ENCODE results near the gene RNF212. TPM values are rescaled to one million over a fixed set of nuclear protein-coding genes. Genes with fewer than 3 reads are reported as not detected.

Gene RNF212
- total RNA-seq, 3 donors from 2014 or later (not counting 1 experiment from before 2014, with no cell fraction given), result 1.0 to 2.0 (median 1.7) TPM

DNA sequence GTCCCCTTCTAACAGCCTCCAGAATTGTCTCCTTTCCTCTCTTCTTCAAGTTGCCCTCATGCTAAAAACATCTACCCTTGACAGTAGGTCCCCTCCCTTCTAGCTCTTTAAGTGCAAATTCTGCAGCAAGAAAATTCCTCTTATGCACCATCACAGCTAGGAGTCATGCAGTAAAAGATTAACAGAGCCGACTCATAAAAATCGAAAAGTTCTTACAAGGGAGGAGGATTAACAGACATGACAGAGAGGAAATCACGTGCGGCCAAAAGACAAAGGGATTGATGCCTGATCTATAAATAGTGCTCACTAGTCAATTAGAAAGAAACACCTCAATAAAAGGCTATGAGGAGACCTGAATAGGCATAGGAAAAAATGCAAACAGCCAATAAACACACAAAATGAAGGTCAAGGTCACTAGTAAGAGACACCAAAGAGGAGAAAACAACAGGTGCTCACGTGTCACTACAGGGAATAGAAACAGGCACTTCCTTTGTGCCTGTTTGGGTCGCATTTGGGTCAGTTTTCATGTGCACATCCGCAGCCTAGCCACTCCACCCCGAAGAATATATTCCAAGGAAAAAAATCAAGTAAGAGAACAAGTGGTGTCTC, 3.4 kb downstream of the RNF212 start:
- 77% methylated on average over 6 of the region's 8 CpGs for WGBS (ENCODE audit: insufficient coverage)
- no peaks in the 10 kb centered on the region for H3K9me3 ChIP-seq (ENCODE audit: control insufficient read depth, insufficient read depth, low read length)
- intact Hi-C loops (cut with micrococcal nuclease), result no loop called here
- no peak overlapping the region for H3K4me3 ChIP-seq (ENCODE audit: low read length)
- no peak for ATAC-seq
- H3K36me3 Mint-ChIP-seq, result no peaks in the 10 kb centered on the region
- no peak for DNase-seq
- no peaks in the 10 kb centered on the region for H3K9me3 Mint-ChIP-seq
- H3K27ac Mint-ChIP-seq, result no peak overlapping the region
- H3K4me1 Mint-ChIP-seq, result no peaks in the 10 kb centered on the region
- TF ChIP-seq, protein P1, sequence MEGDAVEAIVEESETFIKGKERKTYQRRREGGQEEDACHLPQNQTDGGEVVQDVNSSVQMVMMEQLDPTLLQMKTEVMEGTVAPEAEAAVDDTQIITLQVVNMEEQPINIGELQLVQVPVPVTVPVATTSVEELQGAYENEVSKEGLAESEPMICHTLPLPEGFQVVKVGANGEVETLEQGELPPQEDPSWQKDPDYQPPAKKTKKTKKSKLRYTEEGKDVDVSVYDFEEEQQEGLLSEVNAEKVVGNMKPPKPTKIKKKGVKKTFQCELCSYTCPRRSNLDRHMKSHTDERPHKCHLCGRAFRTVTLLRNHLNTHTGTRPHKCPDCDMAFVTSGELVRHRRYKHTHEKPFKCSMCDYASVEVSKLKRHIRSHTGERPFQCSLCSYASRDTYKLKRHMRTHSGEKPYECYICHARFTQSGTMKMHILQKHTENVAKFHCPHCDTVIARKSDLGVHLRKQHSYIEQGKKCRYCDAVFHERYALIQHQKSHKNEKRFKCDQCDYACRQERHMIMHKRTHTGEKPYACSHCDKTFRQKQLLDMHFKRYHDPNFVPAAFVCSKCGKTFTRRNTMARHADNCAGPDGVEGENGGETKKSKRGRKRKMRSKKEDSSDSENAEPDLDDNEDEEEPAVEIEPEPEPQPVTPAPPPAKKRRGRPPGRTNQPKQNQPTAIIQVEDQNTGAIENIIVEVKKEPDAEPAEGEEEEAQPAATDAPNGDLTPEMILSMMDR (IDR thresholded peaks at IDR 0.05), result no peak
- no peaks in the 10 kb centered on the region for H3K36me3 ChIP-seq (ENCODE audit: control insufficient read depth, insufficient read depth, low read length)
- H3K4me1 ChIP-seq (ENCODE audit: control insufficient read depth, insufficient read depth, low read length), result peaks cover 4% of the 10 kb centered on the region
- no peaks in the 10 kb centered on the region for H3K27me3 ChIP-seq (ENCODE audit: control insufficient read depth, insufficient read depth, low read length)
- H3K4me3 Mint-ChIP-seq, result no peak overlapping the region
- H3K27me3 Mint-ChIP-seq (ENCODE audit: low read depth in 2 of 2), result peaks cover 20 to 23% of the 10 kb centered on the region in 2 donors
- H3K27ac ChIP-seq (ENCODE audit: low read length), result no peak overlapping the region

DNA sequence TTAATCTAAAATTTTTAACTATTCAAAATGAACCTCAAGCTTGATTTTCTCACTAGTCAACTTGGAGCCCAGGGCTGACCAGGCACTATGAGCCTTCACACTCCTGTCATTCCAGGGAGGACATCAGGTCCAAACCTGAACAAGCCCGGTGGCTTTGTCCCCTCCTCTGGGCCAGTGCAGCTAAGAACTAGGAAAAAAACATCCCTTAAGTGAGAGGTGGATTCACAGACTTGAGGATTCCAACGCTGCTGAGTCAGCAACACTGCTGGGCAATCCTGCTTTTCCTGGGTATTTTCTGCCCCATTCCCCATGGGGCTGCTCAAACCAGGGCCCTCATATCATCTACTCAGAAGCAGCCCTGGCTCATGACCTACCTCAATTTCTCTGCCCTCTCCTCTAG, 4.0 kb downstream of the RNF212 start:
- intact Hi-C loops (cut with micrococcal nuclease), result no loop called here

GRCh38 chr4:1105662-1106061, 7.7 kb downstream of the RNF212 start:
- H3K27ac Mint-ChIP-seq, result no peak overlapping the region
- intact Hi-C loops (cut with micrococcal nuclease), result no loop called here
- DNase-seq (no peak), ATAC-seq (no peak)
- H3K4me3 Mint-ChIP-seq, result no peak overlapping the region
- Histone ChIP-seq H3K9me3 (ENCODE audit: control insufficient read depth, insufficient read depth, low read length) (no peaks in the 10 kb centered on the region), H3K27me3 (ENCODE audit: control insufficient read depth, insufficient read depth, low read length) (no peaks in the 10 kb centered on the region), H3K27ac (ENCODE audit: low read length) (no peak overlapping the region), H3K4me3 (ENCODE audit: low read length) (no peak overlapping the region), H3K36me3 (ENCODE audit: control insufficient read depth, insufficient read depth, low read length) (no peaks in the 10 kb centered on the region), H3K4me1 (ENCODE audit: control insufficient read depth, insufficient read depth, low read length) (no peaks in the 10 kb centered on the region)
- no peaks in the 10 kb centered on the region for H3K9me3 Mint-ChIP-seq
- H3K36me3 Mint-ChIP-seq, result no peaks in the 10 kb centered on the region
- TF ChIP-seq, protein P1 (IDR thresholded peaks at IDR 0.05), result no peak
- WGBS (ENCODE audit: insufficient coverage), result 87% methylated on average over 10 of the region's 10 CpGs
- no peaks in the 10 kb centered on the region for H3K4me1 Mint-ChIP-seq
- peaks cover 8 to 12% of the 10 kb centered on the region in 2 donors for H3K27me3 Mint-ChIP-seq (ENCODE audit: low read depth in 2 of 2)

More for the DNA sequence above, 4.0 kb downstream of the RNF212 start:
- TF ChIP-seq, protein P1 (IDR thresholded peaks at IDR 0.05), result no peak
- H3K27me3 ChIP-seq (ENCODE audit: control insufficient read depth, insufficient read depth, low read length), result no peaks in the 10 kb centered on the region
- peaks cover 3% of the 10 kb centered on the region for H3K4me1 ChIP-seq (ENCODE audit: control insufficient read depth, insufficient read depth, low read length)
- Mint-ChIP-seq H3K4me1 (no peaks in the 10 kb centered on the region), H3K27me3 (ENCODE audit: low read depth in 2 of 2) (peaks cover 20 to 23% of the 10 kb centered on the region in 2 donors), H3K4me3 (no peak overlapping the region), H3K9me3 (no peaks in the 10 kb centered on the region), H3K27ac (no peak overlapping the region), H3K36me3 (no peaks in the 10 kb centered on the region)
- DNase-seq (no peak), ATAC-seq (no peak)
- H3K27ac ChIP-seq (ENCODE audit: low read length), result no peak overlapping the region
- H3K9me3 ChIP-seq (ENCODE audit: control insufficient read depth, insufficient read depth, low read length), result no peaks in the 10 kb centered on the region
- H3K36me3 ChIP-seq (ENCODE audit: control insufficient read depth, insufficient read depth, low read length), result no peaks in the 10 kb centered on the region
- 98% methylated on average over 2 of the region's 2 CpGs for WGBS (ENCODE audit: insufficient coverage)
- no peak overlapping the region for H3K4me3 ChIP-seq (ENCODE audit: low read length)

DNA sequence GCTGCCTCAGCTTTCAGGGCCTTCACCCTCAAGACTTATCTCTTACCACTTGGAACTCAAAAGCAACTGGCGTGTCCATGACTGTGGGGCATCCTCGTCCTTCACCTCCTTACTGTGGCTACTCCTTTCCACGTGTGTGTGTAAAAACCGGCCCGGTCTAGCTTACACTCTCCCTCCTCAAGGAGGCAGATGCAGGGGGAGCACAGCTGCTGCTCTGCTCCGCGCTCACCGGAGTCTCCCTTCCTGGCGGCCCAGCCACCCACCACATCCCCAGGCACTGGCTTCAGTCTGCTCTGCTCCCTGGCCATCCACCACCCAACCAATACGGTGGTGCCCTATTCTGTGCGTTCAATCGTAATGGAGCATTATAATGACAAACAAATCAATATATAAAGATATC, 8.3 kb downstream of the RNF212 start:
- H3K4me1 ChIP-seq (ENCODE audit: control insufficient read depth, insufficient read depth, low read length), result no peaks in the 10 kb centered on the region
- H3K9me3 Mint-ChIP-seq, result no peaks in the 10 kb centered on the region
- no peak overlapping the region for H3K4me3 ChIP-seq (ENCODE audit: low read length)
- H3K27ac Mint-ChIP-seq, result no peak overlapping the region
- H3K36me3 ChIP-seq (ENCODE audit: control insufficient read depth, insufficient read depth, low read length), result no peaks in the 10 kb centered on the region
- H3K4me1 Mint-ChIP-seq, result no peaks in the 10 kb centered on the region
- H3K4me3 Mint-ChIP-seq, result no peak overlapping the region
- no peak for DNase-seq
- H3K9me3 ChIP-seq (ENCODE audit: control insufficient read depth, insufficient read depth, low read length), result no peaks in the 10 kb centered on the region
- TF ChIP-seq, protein P1 (IDR thresholded peaks at IDR 0.05), result no peak
- intact Hi-C loops (cut with micrococcal nuclease), result no loop called here
- peak in 1 of 3 donors; percentile 21 for ATAC-seq
- no peaks in the 10 kb centered on the region for H3K36me3 Mint-ChIP-seq
- no peak overlapping the region for H3K27ac ChIP-seq (ENCODE audit: low read length)
- H3K27me3 ChIP-seq (ENCODE audit: control insufficient read depth, insufficient read depth, low read length), result no peaks in the 10 kb centered on the region
- H3K27me3 Mint-ChIP-seq (ENCODE audit: low read depth in 2 of 2), result peaks cover 6 to 7% of the 10 kb centered on the region in 2 donors
- WGBS (ENCODE audit: insufficient coverage), result 81% methylated on average over 12 of the region's 12 CpGs

Measured in natural killer cell (primary cell).